Ascending aorta (tissue), 2 donors: Measurements from ENCODE around the gene CHST13. TPM values are rescaled to one million over a fixed set of nuclear protein-coding genes. Genes with fewer than 3 reads are reported as not detected.

Experiments used
- DNase-seq, 2 donors: peaks; one replicate each; pipeline ENCODE4 v3.0.0-alpha.2; 2019; ENCODE audit warnings: low spot score in 2 of 2
- H3K27ac ChIP-seq, 2 donors: fragments of 200-600 bp; sonication (generic); one replicate each; pipeline ENCODE4 v1.5.1; 2016 to 2017; ENCODE audit warnings: mild to moderate bottlenecking in 1 of 2
- H3K27me3 ChIP-seq: fragments of 200-600 bp; sonication (generic); one replicate; pipeline ENCODE4 v1.5.1; 2017
- H3K36me3 ChIP-seq, 2 donors: fragments of 200-600 bp; sonication (generic); one replicate each; pipeline ENCODE4 v1.5.1; 2016
- H3K4me1 ChIP-seq, 2 donors: fragments of 200-600 bp; sonication (generic); one replicate each; pipeline ENCODE4 v1.5.1; 2016 to 2017; ENCODE audit warnings: mild to moderate bottlenecking in 1 of 2
- H3K4me3 ChIP-seq, 2 donors: fragments of 200-600 bp; sonication (generic); one replicate each; pipeline ENCODE4 v1.5.1; 2016 to 2017; ENCODE audit warnings: mild to moderate bottlenecking in 1 of 2
- H3K9me3 ChIP-seq, 2 donors: fragments of 200-600 bp; sonication (generic); one replicate each; pipeline ENCODE4 v1.5.1; 2016
- intact Hi-C: fragments of 100-400 bp; cut with DNase I; formaldehyde crosslinking; loops from one replicate; pipeline ENCODE4 v1.15.1; 2023
- total RNA-seq: library from RNA; depleted of rRNA; stranded (reverse); fragments of >200 nt; gene quantifications from one replicate; pipeline ENCODE4 v1.1.0, GENCODE V29; 2016
- TF ChIP-seq, protein P1 (sequence below), 3 experiments: fragments of 200-600 bp in 2 of 3; fragments of 450-650 bp in 1 of 3; sonication (generic) in 2 of 3; IDR thresholded peaks; one replicate each; pipeline ENCODE4 v1.5.1; 2016 to 2019; ENCODE audit warnings: antibody characterized with exemption in 3 of 3, mild to moderate bottlenecking in 1 of 3, moderate library complexity in 1 of 3

CHST13 gene
- total RNA-seq, 1 donor from 2014 or later = not detected

- Histone ChIP-seq H3K4me3 (no peak overlapping the region), H3K9me3 (no peaks in the 10 kb centered on the region), H3K27ac (no peak overlapping the region), H3K36me3 (no peaks in the 10 kb centered on the region), H3K4me1 (no peaks in the 10 kb centered on the region), H3K27me3 (no peaks in the 10 kb centered on the region)
- TF ChIP-seq, protein P1, sequence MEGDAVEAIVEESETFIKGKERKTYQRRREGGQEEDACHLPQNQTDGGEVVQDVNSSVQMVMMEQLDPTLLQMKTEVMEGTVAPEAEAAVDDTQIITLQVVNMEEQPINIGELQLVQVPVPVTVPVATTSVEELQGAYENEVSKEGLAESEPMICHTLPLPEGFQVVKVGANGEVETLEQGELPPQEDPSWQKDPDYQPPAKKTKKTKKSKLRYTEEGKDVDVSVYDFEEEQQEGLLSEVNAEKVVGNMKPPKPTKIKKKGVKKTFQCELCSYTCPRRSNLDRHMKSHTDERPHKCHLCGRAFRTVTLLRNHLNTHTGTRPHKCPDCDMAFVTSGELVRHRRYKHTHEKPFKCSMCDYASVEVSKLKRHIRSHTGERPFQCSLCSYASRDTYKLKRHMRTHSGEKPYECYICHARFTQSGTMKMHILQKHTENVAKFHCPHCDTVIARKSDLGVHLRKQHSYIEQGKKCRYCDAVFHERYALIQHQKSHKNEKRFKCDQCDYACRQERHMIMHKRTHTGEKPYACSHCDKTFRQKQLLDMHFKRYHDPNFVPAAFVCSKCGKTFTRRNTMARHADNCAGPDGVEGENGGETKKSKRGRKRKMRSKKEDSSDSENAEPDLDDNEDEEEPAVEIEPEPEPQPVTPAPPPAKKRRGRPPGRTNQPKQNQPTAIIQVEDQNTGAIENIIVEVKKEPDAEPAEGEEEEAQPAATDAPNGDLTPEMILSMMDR (IDR thresholded peaks at IDR 0.05) = no peak
- DNase-seq = no peak
- intact Hi-C loops = no loop called here
Observed at GRCh38 chr3:126510308-126510910, 13.5 kb upstream of the CHST13 start.

DNA sequence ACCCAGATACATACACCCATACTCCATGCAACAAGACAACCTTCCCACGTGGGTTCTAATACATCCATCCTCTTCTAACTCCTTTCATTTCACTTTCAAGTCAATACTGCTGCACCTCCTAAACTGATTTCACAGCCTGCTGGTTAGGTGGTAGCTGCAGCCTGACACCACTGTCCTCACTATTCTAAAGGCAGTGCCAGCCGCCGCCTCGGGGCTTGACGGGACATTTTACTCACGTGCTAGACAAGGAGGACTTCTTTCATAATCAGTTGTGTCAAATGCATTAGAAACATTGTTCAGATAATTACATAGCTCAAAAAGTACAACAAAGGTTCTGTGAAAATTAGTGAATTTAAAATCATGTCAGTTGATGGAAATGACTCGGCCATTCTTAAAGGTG is 12.7 kb upstream of the CHST13 start:
- Histone ChIP-seq H3K4me3 (no peak overlapping the region), H3K9me3 (no peaks in the 10 kb centered on the region), H3K27me3 (no peaks in the 10 kb centered on the region), H3K27ac (no peak overlapping the region), H3K4me1 (no peaks in the 10 kb centered on the region), H3K36me3 (no peaks in the 10 kb centered on the region)
- DNase-seq = no peak
- intact Hi-C loops = no loop called here
- TF ChIP-seq, protein P1 (IDR thresholded peaks at IDR 0.05) = no peak

- H3K27me3 ChIP-seq = no peaks in the 10 kb centered on the region
- H3K9me3 ChIP-seq = no peaks in the 10 kb centered on the region
- no peaks in the 10 kb centered on the region for H3K4me1 ChIP-seq
- intact Hi-C loops = no loop called here
- no peak overlapping the region for H3K27ac ChIP-seq
- no peaks in the 10 kb centered on the region for H3K36me3 ChIP-seq
- H3K4me3 ChIP-seq = no peak overlapping the region
- TF ChIP-seq, protein P1 (IDR thresholded peaks at IDR 0.05) = no peak
- DNase-seq = no peak
Observed at GRCh38 chr3:126512026-126512425, 11.9 kb upstream of the CHST13 start.

GRCh38 chr3:126512916-126513650 is 10.9 kb upstream of the CHST13 start:
- Histone ChIP-seq H3K4me1 (no peaks in the 10 kb centered on the region), H3K27me3 (no peaks in the 10 kb centered on the region), H3K9me3 (no peaks in the 10 kb centered on the region), H3K36me3 (no peaks in the 10 kb centered on the region), H3K27ac (no peak overlapping the region), H3K4me3 (no peak overlapping the region)
- intact Hi-C loops = no loop called here
- DNase-seq = no peak
- TF ChIP-seq, protein P1 (IDR thresholded peaks at IDR 0.05) = no peak

DNA sequence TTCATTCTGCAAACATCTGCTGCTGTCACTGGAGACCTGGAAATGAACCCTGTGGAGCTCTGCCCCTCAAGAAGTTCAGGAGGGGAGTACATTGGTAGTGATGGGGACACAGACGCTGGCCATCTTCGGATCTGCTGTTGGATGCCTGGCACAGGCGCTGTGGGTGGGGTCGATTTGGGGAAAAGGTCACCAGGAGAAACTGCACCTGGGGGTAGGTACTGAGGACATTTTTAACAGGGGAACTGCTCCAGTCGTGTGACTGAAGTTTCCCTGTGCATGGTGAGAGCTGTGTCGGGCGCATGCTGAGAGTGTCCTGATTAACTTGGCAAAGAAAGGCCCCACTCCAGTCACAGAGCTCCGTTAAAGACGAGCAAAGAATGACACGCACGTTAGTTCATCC is 9.8 kb upstream of the CHST13 start:
- H3K36me3 ChIP-seq = no peaks in the 10 kb centered on the region
- no peak overlapping the region for H3K27ac ChIP-seq
- H3K9me3 ChIP-seq = no peaks in the 10 kb centered on the region
- H3K27me3 ChIP-seq = no peaks in the 10 kb centered on the region
- H3K4me1 ChIP-seq = no peaks in the 10 kb centered on the region
- H3K4me3 ChIP-seq = no peak overlapping the region
- DNase-seq = no peak
- intact Hi-C loops = no loop called here
- TF ChIP-seq, protein P1 (IDR thresholded peaks at IDR 0.05) = no peak
